OCI-LY1 (cell line): ENCODE measurements around the gene KRTAP10-7.

Source experiments
- EZH2 ChIP-seq: fragments of 200-600 bp; sonication (generic), shearing (Covaris generic); IDR thresholded peaks from 2 replicates; pipeline ENCODE4 v1.8.0; 2017; ENCODE audit warnings: borderline replicate concordance, mixed run types, mild to moderate bottlenecking, antibody characterized with exemption, low read length, moderate library complexity, mixed read lengths
- TF ChIP-seq, protein P1 (sequence below): fragments of 200-600 bp; sonication (generic), shearing (Covaris generic); IDR thresholded peaks from 2 replicates; pipeline ENCODE4 v1.5.1; 2017; ENCODE audit warnings: mild to moderate bottlenecking, antibody characterized with exemption, low read length, moderate library complexity, mixed read lengths

DNA sequence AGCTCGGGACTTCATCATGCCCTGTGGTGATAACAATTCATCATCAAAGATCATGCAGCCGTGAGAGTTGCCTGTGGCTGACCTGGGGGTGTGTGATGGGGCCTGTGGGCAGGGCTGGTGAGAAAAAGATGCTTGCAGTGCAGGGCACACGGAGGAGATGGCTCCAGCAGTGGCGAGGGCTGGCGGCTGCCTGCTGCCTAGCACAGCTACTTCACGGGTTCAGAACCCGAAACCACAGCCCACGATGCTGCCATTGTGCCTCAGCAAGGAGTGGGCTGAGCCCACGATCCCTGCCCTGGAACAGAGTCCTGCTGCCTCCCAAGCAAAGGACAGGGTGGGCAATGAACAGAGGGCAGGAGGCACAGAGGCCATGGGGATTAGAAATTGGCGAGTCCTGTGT, 25.9 kb downstream of the KRTAP10-7 start:
- TF ChIP-seq, protein P1, sequence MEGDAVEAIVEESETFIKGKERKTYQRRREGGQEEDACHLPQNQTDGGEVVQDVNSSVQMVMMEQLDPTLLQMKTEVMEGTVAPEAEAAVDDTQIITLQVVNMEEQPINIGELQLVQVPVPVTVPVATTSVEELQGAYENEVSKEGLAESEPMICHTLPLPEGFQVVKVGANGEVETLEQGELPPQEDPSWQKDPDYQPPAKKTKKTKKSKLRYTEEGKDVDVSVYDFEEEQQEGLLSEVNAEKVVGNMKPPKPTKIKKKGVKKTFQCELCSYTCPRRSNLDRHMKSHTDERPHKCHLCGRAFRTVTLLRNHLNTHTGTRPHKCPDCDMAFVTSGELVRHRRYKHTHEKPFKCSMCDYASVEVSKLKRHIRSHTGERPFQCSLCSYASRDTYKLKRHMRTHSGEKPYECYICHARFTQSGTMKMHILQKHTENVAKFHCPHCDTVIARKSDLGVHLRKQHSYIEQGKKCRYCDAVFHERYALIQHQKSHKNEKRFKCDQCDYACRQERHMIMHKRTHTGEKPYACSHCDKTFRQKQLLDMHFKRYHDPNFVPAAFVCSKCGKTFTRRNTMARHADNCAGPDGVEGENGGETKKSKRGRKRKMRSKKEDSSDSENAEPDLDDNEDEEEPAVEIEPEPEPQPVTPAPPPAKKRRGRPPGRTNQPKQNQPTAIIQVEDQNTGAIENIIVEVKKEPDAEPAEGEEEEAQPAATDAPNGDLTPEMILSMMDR, result no peak
- no peak for TF ChIP-seq EZH2
